Sigmoid colon (tissue), 4 donors: Measurements from ENCODE around the gene CUEDC1.

Experiments used
- CTCF ChIP-seq, 4 experiments: fragments of 450-650 bp in 3 of 4; fragments of 200-600 bp in 1 of 4; IDR thresholded peaks; one replicate each; pipeline ENCODE4 v1.5.1; 2016 to 2019; ENCODE audit warnings: antibody characterized with exemption in 4 of 4, mild to moderate bottlenecking in 3 of 4, moderate library complexity in 2 of 4
- EP300 ChIP-seq, 4 donors: sonication (generic); formaldehyde crosslinking; IDR thresholded peaks; one replicate each; pipeline ENCODE4 v1.6.1; 2017; ENCODE audit warnings: antibody characterized with exemption in 4 of 4
- POLR2A ChIP-seq, 2 donors: fragments of 450-650 bp; IDR thresholded peaks; one replicate each; pipeline ENCODE4 v1.6.1; 2016; ENCODE audit warnings: antibody characterized with exemption in 2 of 2, mild to moderate bottlenecking in 2 of 2, moderate library complexity in 2 of 2
- POLR2AphosphoS5 ChIP-seq, 4 donors: sonication (generic); formaldehyde crosslinking; IDR thresholded peaks; one replicate each; pipeline ENCODE4 v1.6.1; 2017; ENCODE audit warnings: antibody characterized with exemption in 4 of 4

GRCh38 chr17:57931488-57932137 lies 23.6 kb downstream of the CUEDC1 start:
- TF ChIP-seq CTCF (IDR thresholded peaks at IDR 0.05) (no peak), POLR2A (IDR thresholded peaks at IDR 0.05) (no peak), EP300 (IDR thresholded peaks at IDR 0.05) (no peak), POLR2AphosphoS5 (IDR thresholded peaks at IDR 0.05) (no peak)
